ENCODE measurements around the gene HIVEP2. TPM values are rescaled to one million over a fixed set of nuclear protein-coding genes. Genes with fewer than 3 reads are reported as not detected.
A peak's percentile ranks its signal among the peaks of the same experiment; 100 is the strongest.

The HIVEP2 gene
- total and polyA plus RNA-seq, 4 donors, result 3.0 to 23.8 (median 11.2) TPM

GRCh38 chr6:142942805-142943227 lies 2.2 kb downstream of the HIVEP2 start:
- Histone ChIP-seq H3K36me3 (ENCODE audit: control insufficient read depth in 4 of 4, insufficient read depth in 4 of 4, low read length in 4 of 4) (no peaks in the 10 kb centered on the region), H3K9me3 (ENCODE audit: control insufficient read depth in 4 of 4, insufficient read depth in 3 of 4, low read length in 3 of 4) (no peaks in the 10 kb centered on the region), H3K9ac (ENCODE audit: insufficient read depth in 1 of 2, low read length in 2 of 2) (no peak overlapping the region), H3K4me3 (no peak overlapping the region), H3K27ac (ENCODE audit: low read depth in 1 of 2, low read length in 1 of 2) (no peak overlapping the region), H3K27me3 (ENCODE audit: control insufficient read depth in 3 of 3, insufficient read depth in 3 of 3, low read length in 2 of 3) (no peaks in the 10 kb centered on the region), H3K4me1 (ENCODE audit: control insufficient read depth in 5 of 5, insufficient read depth in 5 of 5, low read length in 5 of 5) (peaks cover 0 to 18% (median 7%) of the 10 kb centered on the region in 5 donors)
- TF ChIP-seq CTCF (IDR thresholded peaks at IDR 0.05; ENCODE audit: control extremely low read depth, extremely low read depth), result peak; percentile 9
- DNase-seq, result peak in 2 of 3 donors; percentile 73 to 74
- 60 to 74% methylated on average over 3 of the region's 3 CpGs for WGBS, 2 donors
- ATAC-seq (ENCODE audit: insufficient read depth, low FRiP score), result no peak

- Histone ChIP-seq H3K36me3 (ENCODE audit: control insufficient read depth in 4 of 4, insufficient read depth in 4 of 4, low read length in 4 of 4) (no peaks in the 10 kb centered on the region), H3K4me3 (no peak overlapping the region), H3K27me3 (ENCODE audit: control insufficient read depth in 3 of 3, insufficient read depth in 3 of 3, low read length in 2 of 3) (no peaks in the 10 kb centered on the region), H3K9me3 (ENCODE audit: control insufficient read depth in 4 of 4, insufficient read depth in 3 of 4, low read length in 3 of 4) (no peaks in the 10 kb centered on the region), H3K4me1 (ENCODE audit: control insufficient read depth in 5 of 5, insufficient read depth in 5 of 5, low read length in 5 of 5) (peaks cover 0 to 22% (median 7%) of the 10 kb centered on the region in 5 donors), H3K9ac (ENCODE audit: insufficient read depth in 1 of 2, low read length in 2 of 2) (no peak overlapping the region), H3K27ac (ENCODE audit: low read depth in 1 of 2, low read length in 1 of 2) (no peak overlapping the region)
- TF ChIP-seq CTCF (IDR thresholded peaks at IDR 0.05; ENCODE audit: control extremely low read depth, extremely low read depth), result no peak
- ATAC-seq (ENCODE audit: insufficient read depth, low FRiP score), result no peak
- DNase-seq, result no peak
- WGBS, 2 donors, result 46 to 73% methylated on average over 1 of the region's 1 CpG
These were observed 2.7 kb downstream of the HIVEP2 start for GRCh38 chr6:142942238-142942637.

GRCh38 chr6:142941018-142941417 lies 4.0 kb downstream of the HIVEP2 start:
- 90 to 93% methylated on average over 7 of the region's 7 CpGs for WGBS, 2 donors
- no peaks in the 10 kb centered on the region for H3K27me3 ChIP-seq (ENCODE audit: control insufficient read depth in 3 of 3, insufficient read depth in 3 of 3, low read length in 2 of 3)
- no peaks in the 10 kb centered on the region for H3K9me3 ChIP-seq (ENCODE audit: control insufficient read depth in 4 of 4, insufficient read depth in 3 of 4, low read length in 3 of 4)
- no peak overlapping the region for H3K4me3 ChIP-seq
- peaks cover 0 to 22% (median 7%) of the 10 kb centered on the region in 5 donors for H3K4me1 ChIP-seq (ENCODE audit: control insufficient read depth in 5 of 5, insufficient read depth in 5 of 5, low read length in 5 of 5)
- DNase-seq, result no peak
- no peak for TF ChIP-seq CTCF (IDR thresholded peaks at IDR 0.05; ENCODE audit: control extremely low read depth, extremely low read depth)
- no peak overlapping the region for H3K27ac ChIP-seq (ENCODE audit: low read depth in 1 of 2, low read length in 1 of 2)
- H3K9ac ChIP-seq (ENCODE audit: insufficient read depth in 1 of 2, low read length in 2 of 2), result no peak overlapping the region
- no peaks in the 10 kb centered on the region for H3K36me3 ChIP-seq (ENCODE audit: control insufficient read depth in 4 of 4, insufficient read depth in 4 of 4, low read length in 4 of 4)
- ATAC-seq (ENCODE audit: insufficient read depth, low FRiP score), result no peak

GRCh38 chr6:142940487-142940886 lies 4.5 kb downstream of the HIVEP2 start:
- no peak for DNase-seq
- 70 to 86% methylated on average over 3 of the region's 3 CpGs for WGBS, 2 donors
- Histone ChIP-seq H3K36me3 (ENCODE audit: control insufficient read depth in 4 of 4, insufficient read depth in 4 of 4, low read length in 4 of 4) (no peaks in the 10 kb centered on the region), H3K4me1 (ENCODE audit: control insufficient read depth in 5 of 5, insufficient read depth in 5 of 5, low read length in 5 of 5) (peaks cover 0 to 22% (median 7%) of the 10 kb centered on the region in 5 donors), H3K9ac (ENCODE audit: insufficient read depth in 1 of 2, low read length in 2 of 2) (no peak overlapping the region), H3K27ac (ENCODE audit: low read depth in 1 of 2, low read length in 1 of 2) (no peak overlapping the region), H3K9me3 (ENCODE audit: control insufficient read depth in 4 of 4, insufficient read depth in 3 of 4, low read length in 3 of 4) (no peaks in the 10 kb centered on the region), H3K27me3 (ENCODE audit: control insufficient read depth in 3 of 3, insufficient read depth in 3 of 3, low read length in 2 of 3) (no peaks in the 10 kb centered on the region), H3K4me3 (no peak overlapping the region)
- no peak for TF ChIP-seq CTCF (IDR thresholded peaks at IDR 0.05; ENCODE audit: control extremely low read depth, extremely low read depth)
- ATAC-seq (ENCODE audit: insufficient read depth, low FRiP score), result no peak

All from lung (tissue), 12 donors.